Prostate gland (tissue), 2 donors: Measurements from ENCODE around the gene EMX1.

Experiments
- POLR2A ChIP-seq: fragments of 450-650 bp; IDR thresholded peaks from one replicate; pipeline ENCODE4 v1.6.1; 2016; ENCODE audit warnings: antibody characterized with exemption, mild to moderate bottlenecking
- POLR2AphosphoS5 ChIP-seq: sonication (generic); formaldehyde crosslinking; IDR thresholded peaks from one replicate; pipeline ENCODE4 v1.6.1; 2017; ENCODE audit warnings: antibody characterized with exemption
- TF ChIP-seq, protein P1 (sequence below), 4 experiments: fragments of 200-600 bp in 2 of 4; fragments of 450-650 bp in 2 of 4; sonication (generic) in 2 of 4; IDR thresholded peaks; 1 replicate in 3 of 4; 2 replicates in 1 of 4; pipeline ENCODE4 v1.5.1; 2016 to 2019; ENCODE audit warnings: antibody characterized with exemption in 4 of 4, mild to moderate bottlenecking in 2 of 4, moderate library complexity in 2 of 4

DNA sequence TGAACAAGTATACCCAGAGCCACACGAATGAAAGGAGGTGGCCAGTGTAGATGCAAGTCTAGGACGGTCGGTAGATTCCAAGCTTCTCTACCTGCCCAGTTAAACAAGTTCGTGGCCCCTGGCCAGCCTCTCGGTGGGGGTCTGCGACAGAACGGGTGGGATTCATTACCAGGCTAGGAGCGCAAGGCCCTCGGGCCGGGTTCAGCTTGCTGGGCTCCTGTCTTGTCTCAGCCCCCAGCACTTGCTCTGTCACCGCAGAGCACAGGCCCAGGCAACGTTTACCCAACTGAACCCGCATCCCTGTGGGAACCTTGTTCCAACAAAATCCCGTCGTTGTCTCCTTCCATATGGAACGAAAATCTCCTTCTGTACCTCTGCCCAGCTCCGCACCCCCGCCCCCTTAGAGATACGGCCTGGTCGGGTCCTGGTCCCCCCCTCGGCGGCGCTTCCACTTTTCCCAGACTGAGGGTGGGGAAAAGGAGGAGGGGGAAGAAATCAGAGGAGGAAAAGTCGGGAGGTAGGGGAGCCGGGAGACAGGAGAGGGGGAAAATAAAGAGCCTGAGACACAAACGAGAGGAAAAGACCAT, 1.9 kb upstream of the EMX1 start:
- TF ChIP-seq, protein P1, sequence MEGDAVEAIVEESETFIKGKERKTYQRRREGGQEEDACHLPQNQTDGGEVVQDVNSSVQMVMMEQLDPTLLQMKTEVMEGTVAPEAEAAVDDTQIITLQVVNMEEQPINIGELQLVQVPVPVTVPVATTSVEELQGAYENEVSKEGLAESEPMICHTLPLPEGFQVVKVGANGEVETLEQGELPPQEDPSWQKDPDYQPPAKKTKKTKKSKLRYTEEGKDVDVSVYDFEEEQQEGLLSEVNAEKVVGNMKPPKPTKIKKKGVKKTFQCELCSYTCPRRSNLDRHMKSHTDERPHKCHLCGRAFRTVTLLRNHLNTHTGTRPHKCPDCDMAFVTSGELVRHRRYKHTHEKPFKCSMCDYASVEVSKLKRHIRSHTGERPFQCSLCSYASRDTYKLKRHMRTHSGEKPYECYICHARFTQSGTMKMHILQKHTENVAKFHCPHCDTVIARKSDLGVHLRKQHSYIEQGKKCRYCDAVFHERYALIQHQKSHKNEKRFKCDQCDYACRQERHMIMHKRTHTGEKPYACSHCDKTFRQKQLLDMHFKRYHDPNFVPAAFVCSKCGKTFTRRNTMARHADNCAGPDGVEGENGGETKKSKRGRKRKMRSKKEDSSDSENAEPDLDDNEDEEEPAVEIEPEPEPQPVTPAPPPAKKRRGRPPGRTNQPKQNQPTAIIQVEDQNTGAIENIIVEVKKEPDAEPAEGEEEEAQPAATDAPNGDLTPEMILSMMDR (IDR thresholded peaks at IDR 0.05) = no peak
- no peak for TF ChIP-seq POLR2A
- TF ChIP-seq POLR2AphosphoS5 = no peak
